Activated naive CD4-positive, alpha-beta T cell treated with anti-CD3 and anti-CD28 coated beads, Interleukin-2, amount 50 U/mL, for 24 hours (primary cell): ENCODE data around the gene BCR.

Experiments
- H3K27ac Mint-ChIP-seq: one replicate; pipeline ENCODE4 v1.8.0; 2021; ENCODE audit warnings: mild to moderate bottlenecking, mixed read lengths
- H3K27me3 Mint-ChIP-seq: one replicate; pipeline ENCODE4 v1.8.0; 2021; ENCODE audit warnings: mixed read lengths
- H3K36me3 Mint-ChIP-seq: one replicate; pipeline ENCODE4 v1.8.0; 2021; ENCODE audit warnings: mixed read lengths
- H3K4me1 Mint-ChIP-seq: one replicate; pipeline ENCODE4 v1.8.0; 2021; ENCODE audit warnings: mixed read lengths
- H3K4me3 Mint-ChIP-seq: one replicate; pipeline ENCODE4 v1.8.0; 2021; ENCODE audit warnings: mild to moderate bottlenecking, mixed read lengths
- H3K9me3 Mint-ChIP-seq: one replicate; pipeline ENCODE4 v1.8.0; 2021; ENCODE audit warnings: mixed read lengths

BCR gene

DNA sequence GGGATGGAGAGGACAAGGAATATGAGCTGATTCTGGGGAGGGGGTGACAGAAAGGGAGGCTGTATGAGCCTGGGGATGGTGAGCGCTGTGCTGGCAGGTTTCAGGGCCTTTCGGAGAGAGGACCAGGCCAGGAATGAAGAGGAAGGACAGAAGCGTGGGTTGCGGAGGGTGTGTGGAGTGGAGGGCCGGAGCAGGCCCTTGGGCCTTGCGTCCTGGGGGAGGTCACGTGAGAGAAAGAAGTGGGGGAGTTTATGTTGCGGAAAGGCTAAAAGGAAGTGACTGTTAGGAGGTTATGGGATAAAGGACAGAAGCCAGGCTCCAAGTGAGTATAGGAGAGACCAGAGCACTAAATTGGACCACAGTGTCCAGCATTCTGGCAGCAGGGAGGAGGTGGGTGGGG is 17.5 kb downstream of the BCR start:
- Mint-ChIP-seq H3K9me3 (no peaks in the 10 kb centered on the region), H3K4me3 (no peak overlapping the region), H3K4me1 (peaks cover 59% of the 10 kb centered on the region), H3K27me3 (no peaks in the 10 kb centered on the region), H3K36me3 (peaks cover 2% of the 10 kb centered on the region), H3K27ac (peak overlapping the region; percentile 69)

GRCh38 chr22:23199159-23199558 is 18.9 kb downstream of the BCR start:
- H3K36me3 Mint-ChIP-seq: peaks cover 2% of the 10 kb centered on the region
- H3K27ac Mint-ChIP-seq: no peak overlapping the region
- no peaks in the 10 kb centered on the region for H3K9me3 Mint-ChIP-seq
- H3K27me3 Mint-ChIP-seq: no peaks in the 10 kb centered on the region
- H3K4me3 Mint-ChIP-seq: no peak overlapping the region
- peaks cover 64% of the 10 kb centered on the region for H3K4me1 Mint-ChIP-seq

- Mint-ChIP-seq H3K9me3 (no peaks in the 10 kb centered on the region), H3K4me3 (no peak overlapping the region), H3K27ac (peak overlapping the region; percentile 30), H3K36me3 (peaks cover 2% of the 10 kb centered on the region), H3K4me1 (peaks cover 73% of the 10 kb centered on the region), H3K27me3 (no peaks in the 10 kb centered on the region)
These were observed 20.6 kb downstream of the BCR start for GRCh38 chr22:23200898-23201297.

GRCh38 chr22:23202812-23203451 is 22.6 kb downstream of the BCR start:
- Mint-ChIP-seq H3K4me3 (no peak overlapping the region), H3K27me3 (no peaks in the 10 kb centered on the region), H3K9me3 (no peaks in the 10 kb centered on the region), H3K27ac (no peak overlapping the region), H3K4me1 (peaks cover 72% of the 10 kb centered on the region), H3K36me3 (peaks cover 6% of the 10 kb centered on the region)

GRCh38 chr22:23203452-23204124 is 23.3 kb downstream of the BCR start:
- no peak overlapping the region for H3K4me3 Mint-ChIP-seq
- no peak overlapping the region for H3K27ac Mint-ChIP-seq
- no peaks in the 10 kb centered on the region for H3K9me3 Mint-ChIP-seq
- no peaks in the 10 kb centered on the region for H3K27me3 Mint-ChIP-seq
- H3K4me1 Mint-ChIP-seq: peaks cover 67% of the 10 kb centered on the region
- H3K36me3 Mint-ChIP-seq: peaks cover 6% of the 10 kb centered on the region

DNA sequence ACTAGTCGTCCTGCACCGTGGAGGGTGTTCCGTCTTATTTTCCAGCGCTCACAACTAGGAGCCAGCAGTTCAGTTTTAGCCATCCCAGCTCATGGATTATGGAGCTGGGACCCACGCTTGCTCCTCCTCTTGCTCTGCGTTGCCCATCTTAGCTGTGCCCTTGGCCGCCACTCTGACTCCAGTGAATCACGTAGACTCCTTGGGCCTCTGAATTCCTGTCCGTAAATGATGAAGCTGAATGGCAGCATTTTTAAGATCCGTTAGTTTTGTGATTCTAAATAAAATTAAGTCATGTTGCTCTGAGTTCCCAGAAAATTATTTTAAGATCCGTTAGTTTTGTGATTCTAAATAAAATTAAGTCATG is 23.8 kb downstream of the BCR start:
- Mint-ChIP-seq H3K27me3 (no peaks in the 10 kb centered on the region), H3K36me3 (peaks cover 9% of the 10 kb centered on the region), H3K4me1 (peaks cover 68% of the 10 kb centered on the region), H3K4me3 (no peak overlapping the region), H3K27ac (no peak overlapping the region), H3K9me3 (no peaks in the 10 kb centered on the region)

DNA sequence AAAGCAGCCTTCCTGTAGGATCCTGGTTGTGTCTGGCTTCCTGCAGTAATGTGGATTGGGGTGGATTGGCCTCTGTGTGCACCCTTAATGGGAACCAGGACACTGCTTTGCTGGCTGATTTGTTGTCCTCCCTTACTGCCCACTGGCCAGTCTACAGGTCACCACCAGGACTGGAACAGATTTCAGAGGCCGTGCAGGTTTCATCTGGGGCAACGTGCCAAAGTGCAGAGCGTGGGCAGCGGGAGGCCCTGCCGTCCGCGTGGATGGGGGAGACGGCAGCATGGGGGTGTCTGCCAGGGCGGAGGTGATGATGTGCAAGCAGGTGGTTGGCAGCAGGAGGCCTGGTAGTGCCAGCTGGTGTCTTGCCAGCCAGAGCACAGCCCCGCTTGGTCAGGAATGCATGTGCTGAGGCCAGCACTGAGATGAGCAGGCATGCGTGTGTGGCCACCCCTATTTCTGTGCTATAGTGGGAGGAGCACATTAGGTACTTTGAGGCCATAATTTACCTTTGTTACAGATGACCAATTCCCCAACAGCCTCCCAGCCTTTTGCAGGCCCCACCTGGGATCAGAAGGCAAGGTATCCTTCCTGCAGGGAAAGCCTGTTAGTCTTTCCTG is 24.3 kb downstream of the BCR start:
- Mint-ChIP-seq H3K27ac (no peak overlapping the region), H3K4me1 (peaks cover 64% of the 10 kb centered on the region), H3K9me3 (no peaks in the 10 kb centered on the region), H3K36me3 (peaks cover 9% of the 10 kb centered on the region), H3K27me3 (no peaks in the 10 kb centered on the region), H3K4me3 (no peak overlapping the region)

DNA sequence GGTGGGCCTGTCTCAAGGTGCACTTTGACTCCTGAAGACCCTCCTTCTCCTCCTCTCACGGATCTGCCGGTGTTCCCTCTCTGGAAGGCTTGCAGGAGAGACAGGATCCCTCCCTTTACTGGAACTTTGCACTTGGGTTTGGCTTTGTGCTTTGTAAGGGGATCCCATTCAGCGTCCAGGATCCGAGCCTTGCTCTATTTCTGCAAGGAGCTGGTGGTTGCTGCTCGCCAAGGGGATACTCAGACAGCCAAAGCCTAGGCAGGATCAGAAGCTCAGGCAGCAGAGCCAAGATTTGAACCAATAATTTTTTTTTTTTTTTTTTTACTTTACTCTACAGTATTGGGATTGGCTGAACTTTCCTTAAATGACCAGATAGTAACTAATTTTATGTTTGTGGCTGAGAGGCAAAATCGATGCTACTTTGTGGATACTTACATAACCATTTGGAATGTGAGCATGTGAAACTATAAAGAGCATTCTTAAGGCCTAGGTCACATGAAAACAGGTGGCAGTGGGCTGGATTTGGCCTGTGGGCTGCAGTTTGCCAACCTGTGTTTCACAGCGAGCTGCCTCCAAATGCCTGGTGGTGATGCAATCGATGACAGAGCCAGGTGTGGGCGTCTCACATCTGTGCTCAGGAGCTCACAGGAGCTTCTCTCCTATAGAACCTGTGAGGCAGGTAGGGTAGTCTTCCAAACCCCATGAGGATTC is 25.2 kb downstream of the BCR start:
- H3K4me1 Mint-ChIP-seq: peaks cover 66% of the 10 kb centered on the region
- H3K36me3 Mint-ChIP-seq: peaks cover 9% of the 10 kb centered on the region
- H3K4me3 Mint-ChIP-seq: no peak overlapping the region
- no peaks in the 10 kb centered on the region for H3K9me3 Mint-ChIP-seq
- H3K27ac Mint-ChIP-seq: no peak overlapping the region
- H3K27me3 Mint-ChIP-seq: no peaks in the 10 kb centered on the region

DNA sequence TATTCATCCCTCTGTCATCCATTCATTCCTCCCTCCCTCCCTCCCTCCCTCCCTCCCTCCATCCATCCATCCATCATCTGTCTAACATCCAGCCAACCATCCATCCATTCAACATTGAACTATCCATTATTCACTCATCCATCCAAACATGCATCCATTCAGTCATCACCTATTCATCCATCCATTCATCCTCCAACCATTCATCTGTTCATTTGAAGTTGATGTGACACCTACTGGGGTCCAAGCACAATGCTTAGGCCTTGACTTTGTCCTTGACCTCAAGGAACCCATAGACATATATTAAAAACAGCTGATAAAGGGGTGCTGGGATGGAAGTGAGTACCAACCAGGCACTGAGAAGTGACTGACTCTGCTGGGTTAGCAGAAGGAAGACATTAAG is 26.6 kb downstream of the BCR start:
- Mint-ChIP-seq H3K4me1 (peaks cover 59% of the 10 kb centered on the region), H3K9me3 (no peaks in the 10 kb centered on the region), H3K36me3 (peaks cover 9% of the 10 kb centered on the region), H3K4me3 (no peak overlapping the region), H3K27ac (peak overlapping the region; percentile 1), H3K27me3 (no peaks in the 10 kb centered on the region)

DNA sequence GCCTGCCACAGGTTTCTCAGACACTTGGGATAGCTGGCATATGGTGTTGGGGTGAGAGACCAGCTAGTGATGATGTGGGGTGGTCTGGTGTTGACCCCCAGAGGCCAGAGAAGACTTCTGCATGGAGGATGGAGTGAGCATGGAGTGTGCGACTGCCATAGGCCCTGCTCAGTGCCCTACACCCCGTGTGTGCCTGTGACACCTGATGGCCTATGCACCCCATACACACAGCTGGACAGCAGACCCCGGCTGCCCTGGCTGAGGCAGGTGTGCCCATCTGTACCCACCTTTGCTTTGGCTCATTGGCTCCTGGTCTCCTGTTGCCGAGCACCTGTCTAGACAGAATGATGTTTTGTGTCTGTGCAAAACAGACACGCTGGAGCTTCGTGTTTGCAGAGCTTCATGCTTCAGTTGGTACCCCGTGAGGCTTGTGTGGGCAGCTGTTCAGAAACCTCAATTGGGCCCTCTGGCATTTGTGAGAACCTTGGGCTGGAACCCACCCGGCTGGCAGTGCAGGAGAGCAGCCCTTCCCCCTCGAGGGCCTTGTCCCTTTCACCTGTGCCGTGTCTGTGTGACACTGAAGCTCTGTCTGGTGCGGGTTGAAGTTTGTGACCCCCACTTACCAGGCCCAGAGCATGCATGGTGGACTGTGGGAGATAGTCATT is 27.6 kb downstream of the BCR start:
- Mint-ChIP-seq H3K36me3 (peaks cover 9% of the 10 kb centered on the region), H3K27ac (no peak overlapping the region), H3K4me3 (no peak overlapping the region), H3K4me1 (peaks cover 61% of the 10 kb centered on the region), H3K27me3 (no peaks in the 10 kb centered on the region), H3K9me3 (no peaks in the 10 kb centered on the region)

- H3K36me3 Mint-ChIP-seq: peaks cover 11% of the 10 kb centered on the region
- no peaks in the 10 kb centered on the region for H3K9me3 Mint-ChIP-seq
- peaks cover 72% of the 10 kb centered on the region for H3K4me1 Mint-ChIP-seq
- H3K27me3 Mint-ChIP-seq: no peaks in the 10 kb centered on the region
- peak overlapping the region; percentile 80 for H3K27ac Mint-ChIP-seq
- no peak overlapping the region for H3K4me3 Mint-ChIP-seq
These were observed 30.3 kb downstream of the BCR start for GRCh38 chr22:23210428-23211170.

GRCh38 chr22:23211622-23212021 is 31.3 kb downstream of the BCR start:
- peak overlapping the region; percentile 76 for H3K27ac Mint-ChIP-seq
- no peaks in the 10 kb centered on the region for H3K9me3 Mint-ChIP-seq
- H3K36me3 Mint-ChIP-seq: peaks cover 11% of the 10 kb centered on the region
- H3K27me3 Mint-ChIP-seq: no peaks in the 10 kb centered on the region
- no peak overlapping the region for H3K4me3 Mint-ChIP-seq
- peaks cover 75% of the 10 kb centered on the region for H3K4me1 Mint-ChIP-seq

DNA sequence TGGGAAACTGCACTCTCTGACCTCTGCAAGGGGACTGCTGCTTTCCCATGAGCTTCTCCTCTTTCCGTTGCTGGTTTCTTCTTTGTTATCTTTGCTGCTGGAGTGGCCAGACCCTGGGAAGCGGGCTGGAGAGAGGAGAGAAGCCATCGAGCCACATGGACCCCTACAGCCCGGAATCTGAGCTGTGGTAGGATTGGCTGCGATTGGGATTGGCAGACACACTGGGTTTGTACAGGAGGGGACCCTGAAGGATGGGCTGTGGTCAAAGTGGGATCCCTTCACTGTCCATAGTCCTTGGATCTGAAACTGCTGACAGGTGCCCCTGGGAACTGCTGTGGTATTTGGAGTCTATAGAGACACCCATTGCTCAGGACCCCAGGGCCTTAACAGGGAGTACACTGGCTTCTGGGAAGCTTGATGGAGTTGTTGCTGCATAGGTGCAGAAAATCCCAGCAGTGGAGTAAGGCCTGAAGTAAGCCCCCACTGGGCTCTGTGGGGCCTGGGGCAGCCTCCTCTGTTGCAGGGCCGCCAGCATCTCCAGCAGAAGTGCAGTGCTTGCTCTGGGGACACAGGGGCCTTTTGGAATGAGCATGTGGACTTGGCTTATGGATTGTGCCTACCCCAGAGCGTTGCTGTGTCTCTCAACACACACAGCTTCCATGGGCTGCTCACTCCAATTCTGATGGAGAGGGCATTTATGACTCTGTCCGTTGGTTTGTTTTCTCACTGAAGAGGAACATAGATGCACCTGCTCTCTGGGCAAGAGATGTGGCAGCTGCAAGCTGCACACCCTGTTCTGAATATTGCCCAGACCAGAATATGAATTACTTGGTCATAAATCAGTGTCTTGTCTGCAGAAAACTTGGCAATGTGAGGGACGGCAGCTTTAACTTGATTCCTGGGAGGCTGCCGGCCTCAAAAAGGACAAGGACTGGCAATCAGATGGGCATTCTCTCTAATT is 32.0 kb downstream of the BCR start:
- Mint-ChIP-seq H3K4me1 (peaks cover 75% of the 10 kb centered on the region), H3K9me3 (no peaks in the 10 kb centered on the region), H3K36me3 (peaks cover 7% of the 10 kb centered on the region), H3K4me3 (no peak overlapping the region), H3K27me3 (no peaks in the 10 kb centered on the region), H3K27ac (peak overlapping the region; percentile 92)

DNA sequence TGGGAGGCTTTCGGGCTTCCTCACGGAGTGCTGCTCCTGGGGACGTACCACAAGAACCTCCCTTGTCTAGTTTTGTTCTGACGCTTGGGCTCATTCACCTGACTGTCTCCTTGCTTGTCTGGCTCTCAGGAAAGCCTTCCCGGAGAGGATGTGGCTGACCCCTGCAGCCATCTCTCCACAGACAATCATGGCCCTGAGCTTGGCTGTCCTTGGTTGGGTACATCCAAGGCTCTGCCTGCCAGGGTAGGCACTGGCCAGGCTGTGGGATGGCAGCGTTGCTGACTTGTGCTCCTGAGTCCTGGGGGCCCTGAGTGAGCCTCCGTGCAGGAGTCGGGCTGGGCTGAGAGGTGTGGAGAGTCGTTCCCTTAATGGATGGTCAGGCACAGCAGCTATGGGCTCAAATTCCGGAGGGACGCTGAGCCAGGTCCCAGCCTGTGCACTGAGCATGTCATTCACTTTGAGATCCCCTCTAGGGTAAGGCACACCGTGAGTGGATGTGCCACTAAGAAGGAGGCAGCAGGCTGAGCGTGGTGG is 32.8 kb downstream of the BCR start:
- H3K4me3 Mint-ChIP-seq: no peak overlapping the region
- H3K27ac Mint-ChIP-seq: peak overlapping the region; percentile 92
- H3K36me3 Mint-ChIP-seq: peaks cover 6% of the 10 kb centered on the region
- no peaks in the 10 kb centered on the region for H3K9me3 Mint-ChIP-seq
- no peaks in the 10 kb centered on the region for H3K27me3 Mint-ChIP-seq
- H3K4me1 Mint-ChIP-seq: peaks cover 75% of the 10 kb centered on the region
